Inflammatory macrophage (primary cell): Measurements from ENCODE around the gene PTH1R.
A peak's percentile ranks its signal among the peaks of the same experiment; 100 is the strongest.

Source experiments
- DNase-seq, 2 donors: peaks; one replicate each; pipeline ENCODE4 v3.0.0-alpha.2; 2020 to 2022

The PTH1R gene

GRCh38 chr3:46947981-46948791, 70.7 kb downstream of the PTH1R start:
- peak; percentile 87 to 94 for DNase-seq

GRCh38 chr3:46948830-46949671, 71.5 kb downstream of the PTH1R start:
- DNase-seq, result peak; percentile 84 to 93

- DNase-seq, result no peak
These were observed 72.7 kb downstream of the PTH1R start for GRCh38 chr3:46950177-46950576.

- DNase-seq, result peak; percentile 42 to 47
These were observed 73.2 kb downstream of the PTH1R start for GRCh38 chr3:46950650-46951241.

GRCh38 chr3:46952813-46953212, 75.3 kb downstream of the PTH1R start:
- no peak for DNase-seq
